GM18505 (cell line): ENCODE data around the gene TBC1D2B.

Source experiments
- ATAC-seq: cut with Tn5 transposase; IDR thresholded peaks from one replicate; pipeline ENCODE4 v1.9.1; 2021; ENCODE audit not compliant: unreplicated experiment
- POLR2A ChIP-seq: IDR thresholded peaks from 4 replicates; pipeline ENCODE4 v1.6.1; 2011; ENCODE audit warnings: borderline replicate concordance; ENCODE audit not compliant: insufficient read depth, insufficient read length; ENCODE audit errors: extremely low read depth

Gene TBC1D2B

DNA sequence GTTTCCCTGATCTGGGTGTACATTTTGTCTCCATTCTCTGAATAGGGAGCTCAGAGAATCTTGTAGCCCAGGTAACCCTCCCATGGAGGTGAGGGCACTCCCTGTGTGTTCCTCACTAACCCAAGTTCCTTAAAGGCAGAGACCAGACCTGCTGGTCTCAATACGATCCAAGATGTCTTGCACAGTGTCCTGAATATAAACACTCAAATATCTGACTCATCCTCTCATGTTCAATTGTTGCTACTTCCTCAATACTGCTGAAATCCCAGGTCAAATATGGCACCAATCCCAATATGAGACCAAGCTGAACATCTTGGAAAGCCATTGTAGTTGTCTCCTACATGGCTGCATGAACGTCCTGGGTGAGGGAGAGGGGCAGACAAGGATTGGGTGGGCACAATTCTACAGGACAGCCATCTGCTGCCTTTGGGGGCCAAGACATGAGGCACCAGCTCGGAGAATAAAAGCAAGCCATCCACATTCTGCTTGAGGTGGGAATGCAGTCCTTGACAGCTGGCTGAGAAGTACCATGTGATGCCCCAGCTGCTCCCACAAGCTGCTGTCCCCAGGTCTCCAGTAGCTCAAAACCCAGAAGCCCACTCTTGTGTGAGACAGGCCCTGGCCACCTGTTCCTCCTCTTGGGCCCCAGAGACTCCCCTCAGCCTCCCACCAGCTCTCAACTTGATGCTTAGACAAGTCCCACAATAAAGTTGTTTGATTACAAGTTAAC lies 18.2 kb downstream of the TBC1D2B start:
- TF ChIP-seq POLR2A = no peak
- no peak for ATAC-seq

GRCh38 chr15:78058401-78058935 lies 19.0 kb downstream of the TBC1D2B start:
- no peak for ATAC-seq
- TF ChIP-seq POLR2A = no peak

GRCh38 chr15:78057803-78058202 lies 19.7 kb downstream of the TBC1D2B start:
- no peak for TF ChIP-seq POLR2A
- ATAC-seq = no peak

GRCh38 chr15:78056714-78057269 lies 20.7 kb downstream of the TBC1D2B start:
- ATAC-seq = no peak
- no peak for TF ChIP-seq POLR2A

GRCh38 chr15:78055919-78056713 lies 21.4 kb downstream of the TBC1D2B start:
- ATAC-seq = no peak
- TF ChIP-seq POLR2A = no peak

- no peak for TF ChIP-seq POLR2A
- ATAC-seq = no peak
Measured at GRCh38 chr15:78054966-78055365, 22.5 kb downstream of the TBC1D2B start.

DNA sequence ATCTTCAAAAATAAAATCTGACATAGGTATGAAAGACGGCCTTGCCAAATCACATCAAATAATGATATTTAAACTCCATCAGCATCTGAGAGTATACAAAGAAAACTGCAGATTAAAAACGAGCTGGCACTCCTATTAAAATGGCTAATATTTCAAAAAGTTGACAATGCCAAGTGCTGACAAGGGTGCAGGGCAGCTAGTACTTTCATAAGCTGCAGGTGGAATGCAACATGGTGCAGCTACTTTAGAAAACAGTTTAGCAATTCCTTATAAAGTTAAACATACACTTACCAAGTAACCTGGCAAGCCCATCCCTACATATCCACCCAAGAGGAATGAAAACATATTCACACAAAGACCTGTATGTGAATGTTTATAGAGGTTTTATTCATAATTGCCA lies 23.0 kb downstream of the TBC1D2B start:
- no peak for TF ChIP-seq POLR2A
- no peak for ATAC-seq

GRCh38 chr15:78052545-78052944 lies 25.0 kb downstream of the TBC1D2B start:
- no peak for TF ChIP-seq POLR2A
- ATAC-seq = no peak

GRCh38 chr15:78052001-78052401 lies 25.5 kb downstream of the TBC1D2B start:
- TF ChIP-seq POLR2A = no peak

DNA sequence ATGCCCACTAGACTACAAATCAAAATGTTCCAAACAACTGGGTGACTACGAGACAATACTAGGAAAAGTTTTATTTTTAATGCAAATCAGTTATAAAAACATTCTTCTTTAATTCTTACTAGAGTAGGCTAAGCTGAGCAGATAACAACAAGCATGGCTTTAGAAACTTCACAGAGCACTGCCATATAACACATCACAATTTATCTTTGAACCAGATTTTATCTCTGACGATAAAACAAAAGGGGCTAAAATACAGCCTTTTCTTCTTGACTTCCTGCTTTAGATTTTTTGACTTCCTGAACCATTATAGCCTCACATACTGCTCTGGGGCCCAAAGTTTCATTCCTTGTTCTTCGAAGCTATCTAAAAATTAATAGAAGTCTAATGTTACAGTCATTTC lies 25.9 kb downstream of the TBC1D2B start:
- no peak for TF ChIP-seq POLR2A
- no peak for ATAC-seq

More at GRCh38 chr15:78052001-78052401, 25.5 kb downstream of the TBC1D2B start:
- no peak for ATAC-seq

- ATAC-seq = no peak
- no peak for TF ChIP-seq POLR2A
Measured at GRCh38 chr15:78050826-78051225, 26.7 kb downstream of the TBC1D2B start.

- ATAC-seq = peak; percentile 4
- TF ChIP-seq POLR2A = no peak
Measured at GRCh38 chr15:78050441-78050809, 27.1 kb downstream of the TBC1D2B start.

- TF ChIP-seq POLR2A = no peak
- ATAC-seq = peak; percentile 50
Measured at GRCh38 chr15:78049691-78050440, 27.6 kb downstream of the TBC1D2B start.

- TF ChIP-seq POLR2A = no peak
Measured at GRCh38 chr15:78048628-78048920, 28.9 kb downstream of the TBC1D2B start.

More at GRCh38 chr15:78048628-78048920, 28.9 kb downstream of the TBC1D2B start:
- ATAC-seq = no peak
